Suppressor macrophage (primary cell): ENCODE data around the gene MACF1.
"Not testable (repeated sequence)": the region's sequence is repeated elsewhere in the genome, so short reads cannot be mapped to it uniquely, and the experiment has no call there.

Experiments used
- DNase-seq, 4 experiments: peaks; one replicate each; pipeline ENCODE4 v3.0.0-alpha.2; 2020 to 2022

Gene MACF1

DNA sequence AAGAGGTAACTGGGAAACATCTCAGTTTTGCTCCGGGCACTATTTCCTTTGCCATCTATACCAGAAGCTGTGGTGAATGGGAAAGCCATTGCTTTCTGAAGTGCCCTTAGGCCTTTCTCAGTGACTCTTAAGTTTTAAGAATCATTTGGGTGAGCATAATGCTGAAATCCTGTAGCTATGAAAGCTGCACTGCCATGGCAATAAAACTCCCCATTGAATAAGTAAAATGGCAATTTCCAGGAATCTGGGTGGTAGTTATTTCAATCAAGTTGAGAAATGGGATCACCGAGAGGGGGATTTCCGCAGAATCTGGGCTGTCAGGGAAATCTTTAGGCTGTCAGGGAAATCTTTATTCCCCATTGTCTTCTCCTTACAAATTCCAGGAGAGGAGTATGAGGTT, 26.8 kb upstream of the MACF1 start:
- no peak for DNase-seq

DNA sequence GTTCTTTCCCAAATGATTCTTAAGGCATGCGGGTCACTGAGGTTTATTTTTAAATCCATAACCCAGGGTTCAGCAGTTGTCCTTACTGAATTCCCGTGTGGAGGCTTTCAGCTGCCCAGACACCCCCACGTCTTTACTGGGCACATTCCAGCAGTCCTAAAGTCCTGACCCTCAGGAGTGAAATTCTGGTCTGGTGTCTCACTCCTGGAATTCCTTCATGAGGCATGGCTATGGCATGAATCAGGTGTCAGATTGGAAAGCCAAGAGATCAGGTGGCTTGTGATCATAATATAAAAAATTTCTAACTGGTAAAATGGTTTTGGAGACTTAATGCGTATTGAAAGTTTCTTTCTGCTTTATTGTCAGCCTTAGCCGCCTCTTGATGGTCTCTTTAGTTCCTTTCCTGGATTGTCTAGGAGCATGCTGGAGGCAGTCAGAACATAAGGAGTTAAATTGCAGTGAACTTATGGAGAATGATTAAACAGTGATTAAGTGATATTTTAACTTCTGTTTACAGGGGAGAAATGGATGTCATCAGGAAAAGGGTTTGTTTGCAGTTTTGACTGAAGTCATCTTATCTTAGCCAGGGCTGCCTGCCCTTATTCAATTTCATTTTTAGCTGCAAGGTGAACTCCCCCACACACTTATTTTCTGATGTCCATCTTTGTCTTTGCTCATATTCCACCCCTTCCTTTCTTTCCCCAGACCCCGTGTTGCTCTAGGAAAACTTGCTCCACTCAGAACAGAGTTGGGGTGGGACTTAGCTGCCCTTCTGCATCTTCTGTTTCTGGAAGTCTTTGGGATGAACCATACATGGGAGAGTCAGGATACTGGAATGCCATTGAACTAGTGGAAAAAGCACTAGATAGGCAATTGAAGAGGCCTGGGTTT, 25.7 kb upstream of the MACF1 start:
- DNase-seq: no peak

GRCh38 chr1:39181311-39181710, 23.2 kb upstream of the MACF1 start:
- DNase-seq: no peak

GRCh38 chr1:39182804-39183203, 21.7 kb upstream of the MACF1 start:
- DNase-seq: no peak

- DNase-seq: peak; percentile 70 to 86 (median 80)
Measured at GRCh38 chr1:39183503-39184353, 20.8 kb upstream of the MACF1 start.

- DNase-seq: no peak
Measured at GRCh38 chr1:39184354-39184818, 20.1 kb upstream of the MACF1 start.

GRCh38 chr1:39187275-39188046, 17.0 kb upstream of the MACF1 start:
- no peak for DNase-seq

DNA sequence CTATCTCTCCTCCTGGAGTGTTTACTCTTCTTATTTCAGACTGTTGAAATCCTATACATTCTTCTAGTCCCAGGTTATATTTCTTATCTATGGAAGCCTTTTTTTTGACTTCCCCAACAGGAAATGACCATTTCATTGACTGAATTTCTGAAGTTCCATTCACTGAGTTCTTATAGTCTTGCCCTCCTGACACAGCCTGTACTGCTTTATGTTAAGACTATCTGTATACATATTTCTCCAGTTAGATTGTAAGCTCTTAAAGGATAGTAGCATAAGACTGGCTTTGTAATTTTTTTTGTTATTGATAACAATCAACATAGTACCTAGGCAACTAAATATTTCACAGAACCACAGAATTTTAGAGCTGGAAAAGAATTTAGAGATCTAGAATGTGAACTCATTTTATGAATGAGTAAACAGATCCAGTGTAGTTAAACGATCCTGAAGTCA, 14.9 kb upstream of the MACF1 start:
- DNase-seq: no peak

DNA sequence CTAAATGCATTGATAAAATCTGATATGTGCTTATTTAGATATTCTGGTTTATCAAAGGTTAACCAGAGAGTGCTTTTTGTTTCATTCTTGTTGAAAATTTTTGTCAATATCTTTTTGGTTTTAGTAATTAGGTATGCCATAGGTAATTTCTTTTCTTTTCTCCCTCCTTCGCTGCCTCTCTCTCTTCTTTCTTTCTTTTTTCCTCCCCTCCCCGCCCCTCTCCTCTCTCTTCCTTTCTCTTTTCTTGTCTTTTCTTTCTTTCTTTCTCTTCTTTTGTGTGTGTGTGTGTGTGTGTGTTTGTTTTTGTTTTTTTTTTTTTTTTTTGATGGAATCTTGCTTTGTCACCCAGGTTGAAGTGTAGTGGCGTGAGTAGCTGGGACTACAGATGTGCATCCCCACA, 14.4 kb upstream of the MACF1 start:
- DNase-seq: no peak

DNA sequence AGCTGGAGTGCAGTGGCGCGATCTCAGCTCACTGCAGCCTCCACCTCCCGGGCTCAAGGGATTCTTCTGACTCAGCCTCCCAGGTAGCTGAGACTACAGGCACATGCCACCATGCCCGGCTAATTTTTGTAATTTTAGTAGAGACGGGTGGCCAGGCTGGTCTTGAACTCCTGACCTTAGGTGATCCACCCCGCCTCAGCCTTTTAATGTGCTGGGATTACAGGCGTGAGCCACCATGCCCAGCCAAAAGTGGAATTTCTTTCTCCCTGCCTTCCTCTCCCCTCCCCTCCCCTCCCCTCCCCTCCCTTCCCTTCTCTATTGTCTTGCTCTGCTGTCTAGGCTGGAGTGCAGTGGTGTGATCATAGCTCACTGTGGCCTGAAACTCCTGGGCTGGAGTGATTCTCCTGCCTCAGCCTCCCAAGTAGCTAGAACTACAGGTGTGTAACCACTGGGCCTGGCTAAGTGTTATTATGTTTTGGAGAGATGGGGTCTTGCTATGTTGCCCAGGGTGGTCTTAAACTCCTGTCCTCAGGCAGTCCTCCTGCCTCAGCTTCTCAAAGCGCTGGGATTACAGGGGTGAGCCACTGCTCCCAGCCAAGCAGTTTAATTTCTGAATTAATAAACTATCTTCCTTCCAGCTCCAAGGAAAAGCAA, 10.0 kb upstream of the MACF1 start:
- DNase-seq: no peak

DNA sequence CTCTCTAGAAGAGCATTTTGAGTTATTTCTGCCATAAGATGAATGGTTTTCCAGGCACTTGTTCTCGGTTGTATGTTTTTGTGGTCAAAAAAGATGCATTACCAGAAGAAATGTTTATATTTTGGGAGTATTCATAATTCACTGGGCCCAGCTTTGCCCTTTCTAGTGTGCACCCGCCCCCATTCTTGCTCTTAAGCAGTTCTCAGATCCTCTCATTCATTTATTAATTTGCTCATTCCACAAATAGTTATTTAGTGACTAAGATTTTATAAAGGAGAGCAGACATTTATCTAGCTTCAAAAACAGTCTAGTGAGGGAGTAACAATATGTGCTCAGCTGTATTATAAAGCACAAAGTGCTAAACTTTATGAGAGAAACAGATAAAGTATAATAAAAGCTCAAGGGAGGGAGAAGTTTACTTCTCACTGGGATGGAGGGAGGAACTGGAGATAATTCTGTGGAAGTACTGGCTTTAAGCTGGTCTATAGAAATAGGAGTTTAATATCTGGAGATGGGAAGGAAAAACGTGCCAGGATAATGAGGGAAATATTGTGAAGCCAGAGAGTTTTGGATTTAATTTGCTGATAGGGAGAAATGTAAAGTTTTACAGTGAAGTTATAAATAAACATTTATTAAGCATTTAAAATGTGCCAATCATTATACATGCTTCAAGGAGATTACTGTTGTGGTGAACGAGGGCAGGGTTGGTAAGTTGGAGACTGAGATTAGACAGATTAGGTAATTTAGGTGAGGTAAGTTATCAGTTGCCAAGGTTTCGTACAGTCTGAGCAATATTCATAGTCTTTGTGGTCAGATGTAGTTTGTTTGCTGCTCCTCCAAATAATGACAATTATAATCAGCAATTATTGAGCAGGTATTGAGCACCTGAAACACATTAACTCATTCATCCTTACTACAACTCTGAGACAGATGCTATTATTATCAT, 9.1 kb upstream of the MACF1 start:
- DNase-seq: no peak

- DNase-seq: peak; percentile 47 to 72 (median 57)
Measured at GRCh38 chr1:39196244-39197215, 8.0 kb upstream of the MACF1 start.

DNA sequence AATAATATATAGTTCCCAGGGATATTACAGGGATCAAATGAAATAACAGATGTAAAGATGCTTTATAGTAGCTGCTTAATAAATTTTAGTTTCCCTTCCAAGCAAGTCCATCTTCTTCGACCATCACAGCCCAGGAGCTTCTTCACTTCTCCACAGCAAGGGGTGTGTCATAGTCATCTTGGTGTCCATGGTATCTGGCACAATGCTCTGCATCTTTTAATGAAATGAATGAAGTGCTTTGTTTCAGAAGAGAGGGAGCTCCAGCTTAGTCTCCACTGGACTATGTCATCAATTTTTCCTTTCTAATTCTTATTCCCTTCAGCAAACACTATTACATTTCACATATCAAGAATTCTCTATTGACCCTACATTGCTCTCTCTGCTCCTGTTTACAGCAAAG, 4.9 kb upstream of the MACF1 start:
- no peak for DNase-seq

- DNase-seq: peak; percentile 87 to 93 (median 89)
Measured at GRCh38 chr1:39205102-39205780, 746 bp downstream of the MACF1 start.

- DNase-seq: no peak
Measured at GRCh38 chr1:39205781-39206464, 1.4 kb downstream of the MACF1 start.

GRCh38 chr1:39208360-39208759, 3.9 kb downstream of the MACF1 start:
- not testable (repeated sequence) for DNase-seq

DNA sequence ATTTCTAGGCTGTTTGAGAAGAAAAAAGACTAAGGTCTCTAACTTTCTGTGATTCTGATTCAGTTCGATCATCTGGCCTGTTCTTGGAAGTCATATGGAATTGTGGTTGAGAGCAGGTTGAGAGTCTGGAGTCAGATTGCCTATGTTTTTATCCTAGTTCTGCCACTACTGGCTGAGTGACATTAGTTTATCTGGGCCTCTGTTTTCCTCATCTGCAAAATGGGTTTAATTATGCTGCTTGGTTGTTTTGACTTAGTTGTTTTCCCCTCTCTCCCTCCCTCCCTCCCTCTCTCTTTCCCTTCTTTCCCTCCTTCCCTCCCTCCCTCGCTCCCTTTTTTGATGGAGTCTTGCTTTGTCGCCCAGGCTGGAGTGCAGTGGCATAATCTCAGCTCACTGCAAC, 6.2 kb downstream of the MACF1 start:
- DNase-seq: no peak

DNA sequence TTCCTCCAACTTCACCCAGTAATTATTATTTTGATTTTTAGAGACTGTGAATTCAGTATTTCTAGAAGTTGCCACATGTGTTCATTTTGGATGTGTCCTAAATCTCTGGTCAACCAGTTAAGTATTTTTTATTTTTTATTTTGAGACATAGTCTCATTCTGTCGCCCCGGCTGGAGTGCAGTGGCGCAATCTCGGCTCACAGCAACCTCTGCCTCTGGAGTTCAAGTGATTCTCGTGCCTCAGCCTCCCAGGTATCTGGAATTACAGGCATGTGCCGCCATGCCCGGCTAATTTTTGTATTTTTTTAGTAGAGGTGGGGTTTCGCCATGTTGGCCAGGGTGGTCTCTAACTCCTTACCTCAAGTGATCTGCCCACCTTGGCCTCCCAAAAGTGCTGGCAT, 8.0 kb downstream of the MACF1 start:
- DNase-seq: no peak
